NCI-H526 treated with DMSO at 0.1 percent for 48 hours (cell line): Measurements from ENCODE around the gene FECH.
"Not testable (repeated sequence)": the region's sequence is repeated elsewhere in the genome, so short reads cannot be mapped to it uniquely, and the experiment has no call there.

Source experiments
- DNase-seq: peaks from one replicate; lab custom pipeline; 2025; lab: John Stamatoyannopoulos, UW

Gene FECH

GRCh38 chr18:57527556-57528229 lies 58.8 kb downstream of the FECH start:
- no peak for DNase-seq

DNA sequence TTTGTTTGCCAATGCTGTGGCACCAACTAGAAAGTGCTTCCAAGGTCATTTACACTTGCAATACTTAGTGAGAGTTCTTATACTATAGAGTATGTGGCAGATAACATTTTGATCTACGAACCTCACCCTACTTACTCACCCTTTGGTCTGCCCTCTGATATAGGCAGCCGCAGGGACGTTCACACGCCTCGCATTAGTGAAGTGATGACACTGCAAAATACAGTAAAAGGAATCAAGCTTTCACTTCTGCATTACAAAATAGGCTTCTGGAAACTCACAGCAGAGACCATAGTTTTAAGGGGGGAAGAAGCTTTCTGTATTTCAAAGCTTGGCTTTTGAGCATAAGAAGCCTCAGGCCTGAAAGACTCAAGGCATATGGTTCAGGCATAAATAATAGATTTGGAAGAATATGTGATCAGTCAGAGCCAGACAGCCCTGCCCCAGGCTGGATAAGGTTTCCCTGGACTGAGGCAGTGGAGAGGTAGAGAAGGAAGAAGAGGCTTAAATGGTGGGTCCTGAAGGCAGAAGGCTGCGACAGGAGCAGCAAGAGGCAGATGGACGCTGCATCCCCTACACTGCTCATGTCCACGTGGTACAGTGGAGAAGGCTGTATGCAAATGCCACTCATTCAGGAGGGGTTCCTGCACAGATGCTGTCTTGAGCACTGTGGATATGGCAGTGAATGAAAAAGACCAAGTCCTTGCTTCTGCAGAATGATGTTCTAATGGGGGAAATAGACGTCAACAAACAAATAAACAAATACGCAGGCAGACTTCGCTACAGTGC lies 63.1 kb downstream of the FECH start:
- peak; percentile 35 for DNase-seq

- not testable (repeated sequence) for DNase-seq
Observed at GRCh38 chr18:57522348-57522747, 64.2 kb downstream of the FECH start.

GRCh38 chr18:57519668-57520424 lies 66.7 kb downstream of the FECH start:
- DNase-seq, result no peak

- no peak for DNase-seq
Observed at GRCh38 chr18:57518533-57518932, 68.0 kb downstream of the FECH start.

DNA sequence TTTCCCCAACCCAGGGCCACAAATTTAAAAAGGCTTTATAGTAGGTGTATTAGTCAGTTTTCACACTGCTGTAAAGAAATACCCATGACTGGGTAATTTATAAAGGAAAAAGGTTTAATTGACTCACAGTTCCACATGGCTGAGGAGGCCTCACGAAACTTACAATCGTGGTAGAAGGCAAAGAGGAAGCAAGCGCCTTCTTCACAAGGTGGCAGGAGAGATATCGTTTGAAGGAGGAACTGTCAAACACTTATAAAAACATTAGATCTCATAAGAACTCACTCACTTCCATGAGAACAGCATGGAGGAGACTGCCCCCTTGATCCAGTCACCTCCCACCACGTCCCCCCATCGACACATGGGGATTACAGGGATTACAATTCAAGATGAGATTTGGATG lies 70.4 kb downstream of the FECH start:
- no peak for DNase-seq

DNA sequence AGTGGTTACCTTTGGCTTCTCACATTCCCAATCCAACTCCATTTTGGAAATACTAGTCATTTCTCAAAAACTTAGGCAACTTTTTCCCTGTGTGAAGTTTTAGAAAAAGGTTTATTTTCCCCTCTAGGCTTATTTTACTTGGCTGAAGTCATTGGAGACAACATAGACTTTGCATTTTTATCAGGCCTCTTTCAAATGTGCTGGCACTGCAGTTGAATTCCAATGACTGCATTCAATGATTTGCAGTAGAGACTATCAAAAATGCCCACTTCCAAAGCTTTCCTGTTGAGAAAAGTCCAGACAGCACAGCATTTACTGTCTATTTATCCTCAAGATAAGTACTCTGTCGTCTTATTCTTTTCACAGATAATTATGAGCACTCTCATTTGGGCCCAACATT lies 81.3 kb downstream of the FECH start:
- DNase-seq, result no peak

- no peak for DNase-seq
Observed at GRCh38 chr18:57502624-57503023, 83.9 kb downstream of the FECH start.

DNA sequence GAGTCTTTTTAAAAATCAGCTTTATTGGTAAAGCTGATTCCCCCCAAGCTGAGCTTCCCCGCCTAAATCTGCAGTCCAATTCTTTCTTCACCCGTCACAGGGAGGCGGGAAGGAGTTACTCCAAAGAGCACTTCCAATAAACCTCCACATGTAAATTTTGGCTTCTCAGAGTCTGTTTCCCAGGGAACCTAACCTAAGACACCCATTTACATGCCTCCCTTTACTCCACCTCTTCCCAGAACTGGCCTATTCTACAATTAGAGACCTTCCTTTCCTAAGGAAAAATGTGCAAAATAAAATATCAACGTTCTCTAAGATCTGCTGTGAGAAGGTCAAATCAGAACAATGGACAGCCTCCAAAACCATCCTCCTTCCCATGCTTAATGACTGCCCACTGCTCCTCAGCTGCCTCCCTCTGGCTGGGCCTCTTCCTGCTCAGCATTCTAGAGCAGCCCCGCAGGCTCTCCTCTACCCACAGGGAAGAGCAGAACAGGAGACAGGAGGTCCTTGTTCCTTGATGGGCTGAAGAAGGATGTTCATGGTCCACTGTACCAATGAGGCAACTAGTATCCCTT lies 87.7 kb downstream of the FECH start:
- no peak for DNase-seq
